GM21515 (cell line): Measurements from ENCODE around the gene HTR3A.
"Not testable (repeated sequence)": the region's sequence is repeated elsewhere in the genome, so short reads cannot be mapped to it uniquely, and the experiment has no call there.

Source experiments
- ATAC-seq: cut with Tn5 transposase; IDR thresholded peaks from one replicate; pipeline ENCODE4 v1.9.1; 2021; ENCODE audit not compliant: unreplicated experiment

HTR3A gene

GRCh38 chr11:113974741-113975470 lies at the start of gene HTR3A:
Gene HTR3A, plus strand, starts transcription at chr11:113975108. Its CDS starts 218 bp downstream, at chr11:113975326.
- no peak for ATAC-seq

- no peak for ATAC-seq
These were observed 48.4 kb upstream of the HTR3A start for GRCh38 chr11:113926273-113927197.

- no peak for ATAC-seq
These were observed 46.6 kb upstream of the HTR3A start for GRCh38 chr11:113928311-113928710.

GRCh38 chr11:113932788-113933187 lies 42.1 kb upstream of the HTR3A start:
- no peak for ATAC-seq

- ATAC-seq, result not testable (repeated sequence)
These were observed 40.7 kb upstream of the HTR3A start for GRCh38 chr11:113934193-113934592.

- ATAC-seq, result no peak
These were observed 40.1 kb upstream of the HTR3A start for GRCh38 chr11:113934761-113935160.

- no peak for ATAC-seq
These were observed 39.0 kb upstream of the HTR3A start for GRCh38 chr11:113935858-113936257.

GRCh38 chr11:113937918-113938317 lies 37.0 kb upstream of the HTR3A start:
- no peak for ATAC-seq

GRCh38 chr11:113942256-113942655 lies 32.7 kb upstream of the HTR3A start:
- no peak for ATAC-seq

- not testable (repeated sequence) for ATAC-seq
These were observed 28.7 kb upstream of the HTR3A start for GRCh38 chr11:113946162-113946561.

- no peak for ATAC-seq
These were observed 26.9 kb upstream of the HTR3A start for GRCh38 chr11:113947994-113948393.

- no peak for ATAC-seq
These were observed 25.0 kb upstream of the HTR3A start for GRCh38 chr11:113949891-113950290.

GRCh38 chr11:113951537-113951936 lies 23.4 kb upstream of the HTR3A start:
- ATAC-seq, result no peak

- no peak for ATAC-seq
These were observed 22.8 kb upstream of the HTR3A start for GRCh38 chr11:113952070-113952469.

GRCh38 chr11:113952588-113952987 lies 22.3 kb upstream of the HTR3A start:
- ATAC-seq, result no peak

GRCh38 chr11:113954235-113954634 lies 20.7 kb upstream of the HTR3A start:
- ATAC-seq, result no peak

GRCh38 chr11:113956986-113957385 lies 17.9 kb upstream of the HTR3A start:
- ATAC-seq, result no peak

GRCh38 chr11:113960702-113961330 lies 14.1 kb upstream of the HTR3A start:
- ATAC-seq, result no peak

- ATAC-seq, result no peak
These were observed 7.5 kb upstream of the HTR3A start for GRCh38 chr11:113967361-113967760.

GRCh38 chr11:113971506-113972195 lies 3.3 kb upstream of the HTR3A start:
- ATAC-seq, result no peak

- no peak for ATAC-seq
These were observed 2.2 kb downstream of the HTR3A start for GRCh38 chr11:113977071-113977490.
